GM18526 (cell line): ENCODE results near the gene EVA1B.

Experiments used
- POLR2A ChIP-seq: IDR thresholded peaks from 3 replicates; pipeline ENCODE4 v1.6.1; 2011; ENCODE audit not compliant: insufficient read length; ENCODE audit errors: extremely low read depth

Gene EVA1B

DNA sequence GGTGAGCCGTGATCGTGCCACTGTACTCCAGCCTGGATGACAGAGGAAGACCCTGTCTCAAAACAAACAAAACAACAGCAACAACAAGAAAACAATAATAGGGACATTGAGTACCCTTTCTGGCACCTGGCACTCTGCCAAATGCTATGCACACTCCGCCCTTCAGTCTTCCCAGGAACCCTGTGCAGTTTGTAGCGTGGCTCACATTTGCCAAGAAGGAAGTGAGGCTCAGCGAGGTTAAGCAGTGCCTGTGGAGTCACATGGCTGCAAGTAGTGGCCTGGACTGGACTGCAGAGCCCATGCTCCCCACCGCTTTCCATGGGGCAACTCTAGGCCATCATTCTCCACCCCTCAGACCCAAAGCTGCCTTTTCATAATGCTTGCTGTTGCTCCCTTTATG, 5.3 kb upstream of the EVA1B start:
- no peak for TF ChIP-seq POLR2A

DNA sequence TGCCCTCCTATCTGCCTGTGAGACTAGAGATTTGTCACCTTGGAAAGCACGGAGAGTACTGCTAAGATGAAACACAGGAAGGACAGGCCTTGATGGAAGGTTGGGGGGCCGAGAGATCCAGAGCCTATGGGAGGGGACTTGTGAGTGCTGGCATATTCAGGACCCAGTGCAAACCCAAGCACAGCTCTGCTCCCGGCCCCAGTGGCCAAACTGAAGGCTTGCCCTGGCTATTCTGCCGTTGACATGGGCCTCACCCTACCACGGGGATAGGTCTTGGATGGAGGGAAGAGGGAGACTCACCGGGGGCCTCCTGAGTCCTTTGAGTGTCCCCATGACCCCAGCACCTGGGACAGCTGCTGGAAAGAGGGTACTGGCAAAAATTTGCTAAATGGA, 4.6 kb upstream of the EVA1B start:
- no peak for TF ChIP-seq POLR2A

DNA sequence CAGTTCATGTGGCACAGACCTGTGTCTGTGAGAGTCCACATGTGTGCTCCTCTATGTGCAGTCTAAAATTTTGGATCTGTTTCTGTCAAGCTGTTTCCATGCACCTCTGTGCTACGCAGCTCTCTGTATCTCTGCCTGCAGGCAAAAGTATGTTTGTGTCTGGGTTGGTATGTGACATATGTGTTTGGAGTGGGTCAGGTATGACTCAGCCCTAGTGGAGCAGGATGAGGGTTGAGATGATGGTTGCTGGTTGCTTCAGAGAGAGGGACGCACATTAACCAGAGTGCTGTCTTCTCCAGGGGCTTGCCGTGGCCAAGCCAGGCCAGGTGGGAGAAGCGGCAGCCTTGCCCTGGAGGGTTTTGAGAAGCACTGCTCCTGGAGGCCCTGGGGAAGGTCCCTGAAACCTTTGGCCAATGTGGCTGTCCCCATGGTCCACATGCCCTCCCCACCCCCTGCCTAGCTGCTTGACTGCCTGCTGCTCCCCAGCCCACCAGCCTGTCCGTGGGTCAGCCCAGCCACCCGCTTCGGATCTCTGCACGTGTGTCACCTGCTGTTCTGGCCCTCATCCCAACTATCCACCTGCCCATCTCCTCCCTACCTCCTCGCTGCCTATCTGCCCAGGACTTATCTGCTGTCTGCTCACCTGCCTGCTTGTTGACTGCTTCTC, 4.1 kb upstream of the EVA1B start:
- no peak for TF ChIP-seq POLR2A

DNA sequence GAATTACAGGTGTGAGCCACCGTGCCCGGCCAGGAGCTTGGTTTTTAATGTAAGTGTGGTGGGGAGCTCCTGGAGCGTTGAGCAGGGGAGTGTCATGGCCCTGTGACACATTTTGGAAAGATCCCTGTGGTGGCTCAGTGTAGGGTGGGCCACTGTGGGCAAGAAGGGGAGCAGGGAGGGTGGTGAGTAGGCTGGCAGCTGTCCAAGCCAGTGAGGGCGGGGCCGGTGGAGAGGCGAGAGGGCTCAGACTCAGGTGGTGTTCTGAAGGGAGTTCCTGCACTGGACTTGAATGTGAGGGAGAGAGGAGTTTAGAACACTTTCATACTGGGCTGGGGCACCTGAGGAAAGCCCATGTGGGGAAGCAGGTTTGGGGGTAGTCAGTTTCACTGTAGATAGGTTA, 3.1 kb upstream of the EVA1B start:
- TF ChIP-seq POLR2A = no peak

DNA sequence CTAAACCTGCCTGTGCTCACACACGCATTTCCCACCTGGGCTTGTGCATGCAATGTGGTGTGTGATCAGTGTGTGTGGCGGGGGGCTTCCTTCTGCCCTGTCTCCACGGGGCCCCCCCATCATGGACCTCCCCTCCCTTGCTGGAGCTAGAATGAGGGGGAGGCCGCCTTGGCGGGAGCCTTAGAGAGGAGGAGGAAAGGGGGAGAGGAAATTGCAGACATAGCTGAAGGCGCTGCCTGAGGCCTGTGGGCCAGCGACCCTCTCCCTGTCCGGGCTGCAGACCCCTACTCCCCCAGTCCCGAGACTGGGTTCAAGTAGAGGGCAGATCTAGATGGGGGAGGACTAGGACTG, 883 bp upstream of the EVA1B start:
- TF ChIP-seq POLR2A = no peak

DNA sequence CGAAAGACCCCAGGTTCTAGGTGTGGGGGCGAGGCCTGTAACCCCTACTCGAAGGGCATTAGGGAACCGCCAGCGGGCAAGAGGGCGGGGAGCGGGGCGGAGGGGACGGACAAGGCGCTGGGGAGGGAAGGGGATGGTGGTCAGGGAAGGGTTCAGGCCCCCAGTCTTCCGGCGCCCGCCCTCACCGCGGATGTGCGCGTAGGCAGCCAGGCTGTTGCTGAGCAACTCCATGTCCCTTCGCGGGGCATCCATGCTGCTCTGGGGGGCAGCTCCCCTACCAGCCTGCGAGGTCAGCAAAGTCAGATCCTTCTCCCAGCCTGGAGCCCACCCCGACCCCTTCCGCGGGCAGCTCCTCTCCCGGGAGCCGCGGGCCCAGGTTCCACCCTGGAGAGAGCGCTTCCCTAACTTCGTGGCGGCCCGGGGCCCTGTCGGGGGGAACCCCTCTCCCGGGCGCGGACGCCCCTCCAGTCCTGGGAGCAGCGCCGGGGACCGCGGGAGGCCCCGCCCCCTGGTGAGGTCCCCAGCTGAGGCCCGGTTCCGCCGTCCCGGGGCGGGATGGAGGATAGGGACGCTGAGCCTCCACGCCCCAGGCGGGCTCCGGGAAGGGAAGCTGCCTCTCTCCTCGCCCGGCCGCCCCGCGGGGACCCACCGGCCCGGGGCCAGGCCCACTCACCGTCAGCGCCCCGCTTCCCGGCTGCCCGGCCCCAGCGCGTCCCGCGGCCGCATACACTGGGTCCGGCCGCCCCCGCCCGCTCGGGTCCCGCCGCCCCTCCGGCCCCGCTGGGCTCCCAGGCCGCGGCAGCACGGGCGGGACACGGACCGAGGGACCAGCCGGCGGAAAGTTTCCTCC, 434 bp downstream of the EVA1B start:
- TF ChIP-seq POLR2A = no peak

DNA sequence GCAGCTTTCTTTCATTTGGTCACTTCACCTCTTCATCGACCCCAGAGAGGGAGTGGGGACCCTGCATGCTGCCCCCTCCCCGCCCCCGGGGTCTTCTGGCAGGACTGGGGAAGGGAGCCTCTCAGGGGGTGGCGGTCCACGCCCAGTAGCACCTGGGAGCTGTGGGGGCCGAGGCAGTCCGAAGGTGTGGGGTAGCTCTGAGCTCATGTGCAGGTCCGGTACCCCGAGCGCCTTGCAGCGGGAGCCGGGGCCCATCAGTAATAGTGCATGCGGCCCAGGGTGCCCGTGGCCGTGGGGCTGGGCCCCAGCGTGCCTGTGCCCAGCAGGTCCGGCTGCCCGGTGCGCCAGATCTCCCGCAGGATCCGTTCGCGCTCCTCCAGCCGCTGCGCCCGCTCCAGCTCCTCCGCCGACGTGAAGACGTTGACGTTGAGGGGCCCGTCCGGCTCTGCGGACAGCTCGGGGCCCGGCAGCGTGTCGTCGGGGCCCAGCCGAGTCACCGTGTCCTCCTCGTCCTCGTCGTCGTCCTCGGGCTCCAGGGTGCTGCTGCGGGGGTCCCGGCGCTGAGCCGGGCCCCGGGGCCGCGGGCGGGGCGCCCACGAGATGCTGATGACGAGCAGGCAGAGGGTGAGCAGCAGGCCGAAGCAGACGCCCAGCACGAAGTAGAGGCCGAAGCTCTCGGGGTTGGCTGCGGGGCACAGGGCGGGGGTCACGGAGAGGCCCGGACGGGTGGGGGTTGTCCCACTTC, 1.2 kb downstream of the EVA1B start:
- TF ChIP-seq POLR2A = no peak

DNA sequence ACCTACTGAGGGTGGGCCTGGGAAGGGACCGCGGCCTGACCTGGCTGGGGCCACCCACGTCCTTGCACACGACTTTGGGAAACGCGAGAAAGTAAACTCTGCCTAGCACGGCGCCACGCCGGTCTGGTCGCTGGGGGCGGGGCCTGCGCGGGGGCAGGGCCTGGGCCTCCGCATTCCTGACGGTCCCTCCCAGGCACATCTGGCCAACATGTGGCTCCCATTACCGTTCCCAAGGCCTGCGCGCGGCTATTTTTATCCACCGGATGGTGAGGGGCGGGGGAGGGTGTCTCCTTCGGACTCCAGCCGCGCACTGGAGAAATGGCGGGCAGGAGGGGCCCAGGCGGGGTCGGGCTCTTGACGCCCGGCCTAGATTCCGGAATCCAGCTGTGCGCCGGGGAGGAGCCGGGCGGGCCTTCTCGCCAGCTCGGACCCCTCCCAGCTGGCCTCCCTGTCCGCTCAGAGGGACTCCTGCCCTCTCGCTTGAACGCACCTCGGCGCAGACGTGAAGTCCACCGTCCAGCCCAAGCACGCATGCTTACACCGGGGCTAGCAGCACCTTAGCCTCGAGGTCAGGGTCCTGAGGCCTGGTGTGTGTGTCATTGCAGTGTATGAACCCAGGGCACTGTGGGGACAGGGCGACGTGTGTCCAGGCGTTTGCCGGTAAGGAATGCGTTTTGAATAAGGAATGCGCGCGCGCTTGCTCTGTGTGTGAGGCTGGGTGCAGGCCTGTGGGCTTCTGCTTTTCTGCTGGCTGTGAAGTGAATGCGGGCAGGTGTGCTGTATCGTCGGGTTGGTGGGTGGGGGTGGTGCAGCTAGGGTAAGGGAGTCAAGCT, 2.1 kb downstream of the EVA1B start:
- no peak for TF ChIP-seq POLR2A

DNA sequence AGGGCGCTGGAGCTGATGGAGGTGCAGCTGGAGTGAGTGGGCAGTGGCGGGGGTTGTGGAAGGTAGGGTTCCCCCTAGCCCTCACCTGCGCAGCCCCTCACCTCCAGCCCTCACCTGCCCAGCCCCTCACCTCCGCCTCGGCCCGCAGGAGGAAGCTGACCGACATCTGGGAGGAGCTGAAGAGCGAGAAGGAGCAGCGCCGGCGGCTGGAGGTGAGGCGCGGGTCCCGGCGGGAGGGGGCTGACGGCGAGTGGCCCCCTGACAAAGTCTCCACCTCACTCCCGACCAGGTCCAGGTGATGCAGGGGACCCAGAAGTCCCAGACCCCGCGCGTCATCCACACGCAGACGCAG, 2.7 kb downstream of the EVA1B start:
- no peak for TF ChIP-seq POLR2A

DNA sequence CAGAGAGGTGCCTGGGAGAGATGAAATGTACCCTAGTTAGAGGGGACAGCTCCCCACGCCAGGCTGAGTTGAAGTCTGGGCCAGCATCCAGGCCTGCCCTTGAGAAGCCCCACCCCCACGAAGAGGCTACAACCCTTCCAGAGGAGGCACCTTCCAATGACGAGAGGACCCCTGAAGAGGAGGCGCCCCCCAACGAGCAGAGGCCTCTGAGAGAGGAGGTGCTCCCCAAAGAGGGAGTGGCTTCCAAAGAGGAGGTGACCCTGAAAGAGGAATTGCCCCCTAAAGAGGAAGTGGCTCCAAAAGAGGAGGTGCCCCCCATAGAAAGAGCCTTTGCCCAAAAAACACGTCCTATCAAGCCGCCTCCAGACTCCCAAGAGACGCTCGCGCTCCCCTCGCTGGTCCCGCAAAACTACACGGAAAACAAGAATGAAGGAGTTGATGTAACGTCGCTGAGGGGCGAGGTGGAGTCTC, 3.1 kb downstream of the EVA1B start:
- TF ChIP-seq POLR2A = no peak

DNA sequence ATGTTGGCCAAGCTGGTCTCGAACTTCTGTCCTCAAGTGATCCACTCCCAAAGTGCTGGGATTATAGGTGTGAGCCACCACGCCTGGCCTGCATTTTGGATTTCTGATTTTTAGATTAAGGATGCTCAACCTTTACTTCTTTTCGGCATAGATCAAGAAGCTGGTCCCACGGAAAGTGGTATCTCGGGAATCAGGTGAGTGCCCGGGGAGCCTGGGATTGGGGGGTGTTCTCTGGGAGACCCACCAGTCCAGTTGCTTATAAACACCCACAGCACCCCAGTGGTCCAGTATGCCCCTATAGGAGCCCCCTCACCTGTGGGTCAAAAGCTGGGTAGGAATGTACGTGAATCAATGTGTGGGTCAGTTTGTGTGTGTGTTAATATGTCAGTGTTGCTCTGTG, 14.0 kb downstream of the EVA1B start:
- TF ChIP-seq POLR2A = no peak

DNA sequence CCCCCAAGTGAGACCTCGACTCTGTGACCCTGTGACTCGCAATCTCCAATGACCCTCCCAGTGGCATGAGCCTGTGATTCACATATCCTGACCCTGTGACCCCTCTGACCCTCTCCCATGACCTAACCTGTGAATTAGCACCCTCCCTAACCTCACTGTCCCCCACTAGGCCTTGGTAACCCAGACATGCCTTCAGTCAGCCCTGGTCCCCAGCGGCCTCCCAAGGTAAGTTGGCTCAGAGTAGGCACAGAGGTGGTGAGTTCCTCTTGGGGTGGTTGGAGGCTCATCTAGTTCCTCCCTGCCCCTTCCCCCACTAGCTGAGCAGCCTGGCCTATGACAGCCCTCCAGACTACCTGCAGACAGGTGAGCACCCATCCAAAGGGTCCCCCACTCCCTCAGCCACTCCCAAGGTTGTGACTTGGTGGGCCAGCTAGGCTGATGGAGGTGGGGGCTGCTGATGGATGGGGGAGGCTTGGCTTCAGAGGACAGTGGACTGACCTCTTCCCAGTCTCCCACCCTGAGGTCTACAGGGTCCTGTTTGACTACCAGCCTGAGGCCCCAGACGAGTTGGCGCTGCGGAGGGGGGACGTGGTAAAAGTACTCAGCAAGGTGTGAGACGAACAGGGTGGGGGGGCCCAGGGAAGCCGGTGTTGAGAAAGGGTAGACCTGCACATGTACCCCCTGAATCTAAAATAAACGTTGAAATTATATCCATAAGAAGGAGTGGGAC, 15.7 kb downstream of the EVA1B start:
- TF ChIP-seq POLR2A = no peak

DNA sequence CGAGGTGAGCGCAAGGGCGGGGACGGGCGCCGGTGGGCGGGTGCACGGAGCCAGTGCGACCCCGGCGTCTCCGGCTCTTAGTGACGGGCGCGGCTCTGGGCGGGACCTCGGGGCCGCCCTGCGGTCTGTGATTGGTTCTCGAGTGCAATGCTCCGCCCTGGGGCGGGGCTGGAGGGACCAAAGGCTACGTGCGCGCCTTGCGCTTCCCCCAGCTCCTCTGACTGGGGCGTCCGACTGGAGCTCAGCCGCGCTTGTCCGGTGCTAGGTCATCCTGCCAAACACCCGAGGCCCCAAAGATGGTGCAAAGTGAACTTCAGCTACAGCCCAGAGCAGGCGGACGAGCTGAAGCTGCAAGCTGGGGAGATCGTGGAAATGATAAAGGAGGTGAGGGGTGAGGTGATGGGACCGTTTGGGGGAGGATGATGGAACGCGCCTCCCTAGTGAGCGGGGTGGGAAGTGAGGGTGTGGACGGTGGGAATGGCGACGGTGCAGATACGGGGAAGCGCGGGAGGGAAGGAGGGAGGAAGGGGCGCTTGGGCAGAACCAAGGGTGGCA, 16.5 kb downstream of the EVA1B start:
- peak; percentile 94 for TF ChIP-seq POLR2A

DNA sequence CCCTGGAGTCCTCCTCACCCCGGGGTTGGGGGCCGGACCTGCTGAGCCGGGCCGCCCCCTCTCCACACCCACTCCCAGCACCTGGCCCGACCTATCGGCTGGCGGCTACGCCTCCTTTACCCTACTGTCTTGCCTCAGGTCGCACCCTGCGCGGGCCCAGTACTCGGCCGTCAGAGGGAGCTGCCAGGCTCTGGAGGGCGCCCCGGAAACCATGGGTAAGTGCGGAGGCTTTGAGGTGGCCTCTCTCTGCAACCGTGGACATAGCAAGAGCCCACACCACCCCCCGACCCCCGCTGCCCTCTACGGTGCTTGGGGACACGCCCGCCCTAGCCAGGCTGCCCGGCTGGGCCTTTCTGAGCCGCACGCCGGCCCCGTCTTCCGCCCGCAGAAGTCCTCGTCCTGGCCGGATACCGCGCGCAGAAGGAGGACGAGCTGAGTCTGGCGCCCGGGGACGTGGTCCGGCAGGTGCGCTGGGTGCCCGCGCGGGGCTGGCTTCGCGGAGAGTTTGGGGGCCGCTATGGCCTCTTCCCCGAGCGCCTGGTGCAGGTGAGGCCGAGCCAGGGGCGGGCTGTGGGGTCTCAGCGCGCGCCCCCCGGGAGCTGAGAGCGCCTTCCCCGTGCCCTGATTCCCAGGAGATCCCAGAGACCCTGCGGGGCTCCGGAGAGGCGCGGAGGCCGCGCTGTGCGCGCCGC, 17.1 kb downstream of the EVA1B start, which contains the start of gene SH3D21:
Gene SH3D21, plus strand, starts transcription at position 159 of the 692 bp plus-strand sequence. Its CDS starts 53 bp downstream, at position 212.
- TF ChIP-seq POLR2A = no peak
